IMR-90 (cell line): ENCODE data around the gene ADGRA1. TPM values are rescaled to one million over a fixed set of nuclear protein-coding genes. Genes with fewer than 3 reads are reported as not detected.

Source experiments
- ATAC-seq: fragments of 200-7000 bp; cut with Tn5 transposase; 2 replicates; pipeline ENCODE4 v1.9.1; 2020; ENCODE audit warnings: low read depth, mild to moderate bottlenecking, moderate library complexity
- BruUV-seq: library from RNA; stranded (reverse); fragments of 400-500 nt; replicated peaks from 2 replicates; lab custom pipeline; 2021; lab: Mats Ljungman, UMichigan
- CTCF ChIA-PET: fragments of 300-600 bp; formaldehyde crosslinking; extraction: SDS; loops from one replicate; lab custom pipeline; 2021; ENCODE audit warnings: antibody characterized with exemption; lab: Yijun Ruan, JAX
- POLR2A ChIA-PET: fragments of 300-600 bp; sonication (Branson Sonifier 250); formaldehyde crosslinking; loops from one replicate; lab custom pipeline; 2022; ENCODE audit warnings: antibody characterized with exemption; ENCODE audit not compliant: unreplicated experiment; lab: Charles Lee
- DNase-seq: peaks from one replicate; pipeline ENCODE4 v3.0.0; 2013
- H2AFZ ChIP-seq: replicated peaks from 2 replicates; pipeline ENCODE3; 2013; ENCODE audit warnings: low read length, mild to moderate bottlenecking; ENCODE audit not compliant: poor library complexity
- H2AK5ac ChIP-seq: 2 replicates; pipeline ENCODE4 v1.6.1; 2013; ENCODE audit warnings: low read depth, low read length, inconsistent platforms
- H2AK9ac ChIP-seq: replicated peaks from 2 replicates; pipeline ENCODE3; 2013; ENCODE audit warnings: mild to moderate bottlenecking, low read depth, low read length, moderate library complexity; ENCODE audit not compliant: poor library complexity
- H2BK120ac ChIP-seq: 2 replicates; pipeline ENCODE4 v1.6.1; 2013; ENCODE audit warnings: low read depth, low read length, inconsistent platforms
- H2BK15ac ChIP-seq: 3 replicates; pipeline ENCODE4 v1.6.1; 2013; ENCODE audit warnings: low read depth, low read length, inconsistent platforms
- H2BK20ac ChIP-seq: 2 replicates; pipeline ENCODE4 v1.6.1; 2013; ENCODE audit warnings: low read depth, mild to moderate bottlenecking, inconsistent platforms, low read length, moderate library complexity
- H2BK5ac ChIP-seq: 2 replicates; pipeline ENCODE4 v1.6.1; 2013; ENCODE audit warnings: mild to moderate bottlenecking, low read depth, low read length, inconsistent platforms; ENCODE audit not compliant: poor library complexity, severe bottlenecking
- H3K14ac ChIP-seq: replicated peaks from 2 replicates; pipeline ENCODE4 v1.6.1; 2013; ENCODE audit warnings: low read depth, low read length, inconsistent platforms
- H3K18ac ChIP-seq: 2 replicates; pipeline ENCODE4 v1.6.1; 2013; ENCODE audit warnings: low read depth, low read length, control low read depth
- H3K23ac ChIP-seq: 2 replicates; pipeline ENCODE4 v1.6.1; 2013; ENCODE audit warnings: low read depth, low read length, inconsistent platforms
- H3K27ac ChIP-seq: 2 replicates; pipeline ENCODE4 v1.5.1; 2013; ENCODE audit warnings: mild to moderate bottlenecking, control low read depth, low read length; ENCODE audit not compliant: insufficient read depth
- H3K27me3 ChIP-seq: 2 replicates; pipeline ENCODE4 v1.6.1; 2013; ENCODE audit warnings: low read length; ENCODE audit not compliant: control insufficient read depth, insufficient read depth
- H3K36me3 ChIP-seq: 2 replicates; pipeline ENCODE4 v1.6.1; 2013; ENCODE audit warnings: low read length, mixed read lengths; ENCODE audit not compliant: control insufficient read depth, insufficient read depth
- H3K4ac ChIP-seq: 2 replicates; pipeline ENCODE4 v1.6.1; 2013; ENCODE audit warnings: low read depth, low read length, inconsistent platforms
- H3K4me1 ChIP-seq: 2 replicates; pipeline ENCODE4 v1.6.1; 2013; ENCODE audit warnings: low read length, mixed read lengths; ENCODE audit not compliant: control insufficient read depth, insufficient read depth
- H3K4me2 ChIP-seq: 2 replicates; pipeline ENCODE4 v1.6.1; 2013; ENCODE audit warnings: low read depth, mild to moderate bottlenecking, control low read depth, low read length, moderate library complexity
- H3K4me3 ChIP-seq: 2 replicates; pipeline ENCODE4 v1.5.1; 2013; ENCODE audit warnings: low read depth, mild to moderate bottlenecking, control low read depth, low read length, moderate library complexity; ENCODE audit not compliant: insufficient read depth
- H3K56ac ChIP-seq: 2 replicates; pipeline ENCODE4 v1.6.1; 2013; ENCODE audit warnings: low read length, inconsistent platforms; ENCODE audit not compliant: insufficient read depth; ENCODE audit errors: extremely low read depth
- H3K79me1 ChIP-seq, 2 experiments: 2 replicates each; pipeline ENCODE4 v1.6.1; 2013; ENCODE audit warnings: low read length in 2 of 2, inconsistent platforms in 1 of 2, low read depth in 1 of 2
- H3K9ac ChIP-seq: 2 replicates; pipeline ENCODE4 v1.6.1; 2013; ENCODE audit warnings: low read depth, low read length, control low read depth
- H3K9me1 ChIP-seq: 2 replicates; pipeline ENCODE4 v1.6.1; 2013; ENCODE audit warnings: low read length, inconsistent platforms; ENCODE audit not compliant: insufficient read depth
- H3K9me3 ChIP-seq: 2 replicates; pipeline ENCODE4 v1.6.1; 2013; ENCODE audit warnings: low read length; ENCODE audit not compliant: control insufficient read depth, insufficient read depth
- H4K20me1 ChIP-seq: 2 replicates; pipeline ENCODE4 v1.6.1; 2013; ENCODE audit warnings: low read length, inconsistent platforms; ENCODE audit not compliant: insufficient read depth
- H4K5ac ChIP-seq: 2 replicates; pipeline ENCODE4 v1.6.1; 2013; ENCODE audit warnings: mild to moderate bottlenecking, low read depth, low read length, control low read depth
- H4K8ac ChIP-seq, 2 experiments: 2 replicates each; pipeline ENCODE4 v1.6.1; 2013; ENCODE audit warnings: low read depth in 2 of 2, low read length in 2 of 2, control low read depth in 1 of 2, inconsistent platforms in 1 of 2
- H4K91ac ChIP-seq: 2 replicates; pipeline ENCODE4 v1.6.1; 2013; ENCODE audit warnings: low read depth, low read length, inconsistent platforms; ENCODE audit not compliant: insufficient read depth
- BHLHE40 ChIP-seq: fragments of 150-350 bp; IDR thresholded peaks from 2 replicates; pipeline ENCODE4 v1.6.1; 2016; ENCODE audit warnings: mild to moderate bottlenecking, low read depth, low read length
- CEBPB ChIP-seq: IDR thresholded peaks from 2 replicates; pipeline ENCODE4 v1.6.1; 2012; ENCODE audit warnings: low read depth, low read length, improper control_type of control experiment
- CHD1 ChIP-seq: IDR thresholded peaks from 2 replicates; pipeline ENCODE4 v1.6.1; 2012; ENCODE audit warnings: low read depth, low read length, improper control_type of control experiment
- FOS ChIP-seq: fragments of 150-350 bp; IDR thresholded peaks from 2 replicates; pipeline ENCODE4 v1.6.1; 2016; ENCODE audit warnings: low read depth, low read length
- MAFK ChIP-seq: IDR thresholded peaks from 2 replicates; pipeline ENCODE4 v1.6.1; 2012; ENCODE audit warnings: low read depth, low read length, improper control_type of control experiment
- MAZ ChIP-seq: IDR thresholded peaks from 2 replicates; pipeline ENCODE4 v1.6.1; 2012; ENCODE audit warnings: low read depth, mild to moderate bottlenecking, low read length, improper control_type of control experiment, moderate library complexity, borderline replicate concordance
- MXI1 ChIP-seq: IDR thresholded peaks from 2 replicates; pipeline ENCODE4 v1.6.1; 2012; ENCODE audit warnings: low read depth, mild to moderate bottlenecking, low read length, moderate library complexity, borderline replicate concordance
- NFE2L2 ChIP-seq: fragments of 150-350 bp; IDR thresholded peaks from 2 replicates; pipeline ENCODE4 v1.6.1; 2016; ENCODE audit warnings: low read depth, mild to moderate bottlenecking, low read length
- POLR2A ChIP-seq: IDR thresholded peaks from 2 replicates; pipeline ENCODE4 v1.6.1; 2012; ENCODE audit warnings: mild to moderate bottlenecking, low read depth, low read length
- RAD21 ChIP-seq: IDR thresholded peaks from 2 replicates; pipeline ENCODE4 v1.6.1; 2012; ENCODE audit warnings: low read length, improper control_type of control experiment
- RCOR1 ChIP-seq: IDR thresholded peaks from 2 replicates; pipeline ENCODE4 v1.6.1; 2012; ENCODE audit warnings: mild to moderate bottlenecking, low read length, improper control_type of control experiment; ENCODE audit not compliant: insufficient replicate concordance
- RFX5 ChIP-seq: IDR thresholded peaks from 2 replicates; pipeline ENCODE4 v1.8.0; 2012; ENCODE audit warnings: low read depth, mild to moderate bottlenecking, low read length, moderate library complexity
- SMC3 ChIP-seq: fragments of 150-350 bp; IDR thresholded peaks from 2 replicates; pipeline ENCODE4 v1.6.1; 2016; ENCODE audit warnings: low read depth, mild to moderate bottlenecking, antibody characterized with exemption, low read length, moderate library complexity
- WGBS, 2 experiments: methylation state at CpG; one replicate each; pipeline versions ENCODE4 v1.1.5 to v1.1.7; 2013; ENCODE audit warnings: missing lambda C conversion rate in 2 of 2; ENCODE audit not compliant: insufficient read length in 1 of 2; ENCODE audit errors: extremely low coverage in 2 of 2; 5-methylcytosine and 5-hydroxymethylcytosine counted together
- dilution Hi-C: fragments of 300-500 bp; cut with HindIII; formaldehyde crosslinking; loops from one replicate; pipeline ENCODE4 v1.14.3; 2018; ENCODE audit warnings: low sequenced_read_pairs; ENCODE audit not compliant: unreplicated experiment
- in situ Hi-C: fragments of 300-500 bp; cut with MboI; formaldehyde crosslinking; loops from 3 replicates; pipeline ENCODE4 v1.14.3; 2019; ENCODE audit warnings: low sequenced_read_pairs, inconsistent platforms, mixed read lengths
- intact Hi-C: fragments of 100-400 bp; cut with micrococcal nuclease; formaldehyde crosslinking; loops from 2 replicates; pipeline ENCODE4 v1.10.0; 2022
- polyA plus RNA-seq, 3 experiments: library from polyadenylated mRNA; depleted of rRNA; stranded (reverse); fragments of >200 nt; gene quantifications; 2 replicates each; pipeline ENCODE4 v1.2.3, GENCODE V29; 2012; ENCODE audit warnings: low replicate concordance in 1 of 3
- total RNA-seq: library from RNA; depleted of rRNA; stranded (reverse); fragments of >200 nt; gene quantifications from 2 replicates; pipeline ENCODE4 v1.2.3, GENCODE V29; 2012
- TF ChIP-seq, protein P1 (sequence below): fragments of 150-350 bp; IDR thresholded peaks from 2 replicates; pipeline ENCODE4 v1.6.1; 2016; ENCODE audit warnings: low read depth, mild to moderate bottlenecking, low read length, moderate library complexity, borderline replicate concordance
- TF ChIP-seq, protein P2 (sequence below): fragments of 150-350 bp; IDR thresholded peaks from 2 replicates; pipeline ENCODE4 v1.6.1; 2017; ENCODE audit warnings: mild to moderate bottlenecking, antibody characterized with exemption, low read length, low read depth

The ADGRA1 gene
- total and polyA plus RNA-seq, 2 of the 4 experiments (the other 2 are of a cell fraction): not detected

DNA sequence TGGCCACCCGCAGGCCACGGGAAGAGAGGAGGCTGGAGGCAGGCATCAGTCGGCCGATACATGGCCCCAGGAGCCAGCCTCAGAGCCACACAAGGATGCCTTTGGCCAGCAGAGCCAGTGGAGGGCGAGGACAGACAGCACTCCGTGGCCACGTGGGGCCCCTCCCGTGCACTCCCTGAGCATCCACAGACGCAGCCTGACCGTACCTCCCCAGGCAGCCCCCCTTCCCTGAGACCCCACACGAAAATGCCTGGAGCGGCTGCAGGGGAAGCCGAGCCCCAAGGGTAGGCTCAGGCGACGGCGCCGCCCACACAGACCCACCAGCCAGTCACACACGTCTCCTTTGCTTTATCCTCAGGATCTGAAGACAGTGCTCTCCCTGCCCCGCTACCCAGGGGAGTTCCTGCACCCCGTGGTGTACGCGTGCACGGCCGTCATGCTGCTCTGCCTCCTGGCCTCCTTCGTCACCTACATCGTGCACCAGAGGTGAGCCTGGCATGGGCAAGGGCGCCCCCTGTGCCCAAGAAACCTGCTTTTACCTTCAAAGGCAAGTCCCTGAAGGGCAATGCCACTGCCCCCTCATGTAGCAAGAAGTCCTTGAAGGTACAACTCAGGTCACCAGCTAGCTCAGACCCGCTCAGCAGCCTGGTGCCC is 9.0 kb downstream of the ADGRA1 start:
- intact Hi-C loops (no loop called here), dilution Hi-C loops (no loop called here), in situ Hi-C loops (no loop called here)
- H3K27ac ChIP-seq: no peak overlapping the region
- no peaks in the 10 kb centered on the region for H3K79me1 ChIP-seq
- H3K9me1 ChIP-seq: no peaks in the 10 kb centered on the region
- H3K4ac ChIP-seq: no peak overlapping the region
- no peak overlapping the region for H2AK5ac ChIP-seq
- no peak overlapping the region for H4K91ac ChIP-seq
- H3K36me3 ChIP-seq: no peaks in the 10 kb centered on the region
- no peak overlapping the region for H3K4me3 ChIP-seq
- no peak overlapping the region for H2BK5ac ChIP-seq
- H2BK120ac ChIP-seq: no peak overlapping the region
- H3K18ac ChIP-seq: no peak overlapping the region
- no peak overlapping the region for H4K5ac ChIP-seq
- H2BK20ac ChIP-seq: no peak overlapping the region
- TF ChIP-seq POLR2A: no peak
- TF ChIP-seq RCOR1: no peak
- TF ChIP-seq, protein P1, sequence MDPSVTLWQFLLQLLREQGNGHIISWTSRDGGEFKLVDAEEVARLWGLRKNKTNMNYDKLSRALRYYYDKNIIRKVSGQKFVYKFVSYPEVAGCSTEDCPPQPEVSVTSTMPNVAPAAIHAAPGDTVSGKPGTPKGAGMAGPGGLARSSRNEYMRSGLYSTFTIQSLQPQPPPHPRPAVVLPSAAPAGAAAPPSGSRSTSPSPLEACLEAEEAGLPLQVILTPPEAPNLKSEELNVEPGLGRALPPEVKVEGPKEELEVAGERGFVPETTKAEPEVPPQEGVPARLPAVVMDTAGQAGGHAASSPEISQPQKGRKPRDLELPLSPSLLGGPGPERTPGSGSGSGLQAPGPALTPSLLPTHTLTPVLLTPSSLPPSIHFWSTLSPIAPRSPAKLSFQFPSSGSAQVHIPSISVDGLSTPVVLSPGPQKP: no peak
- no peak for TF ChIP-seq BHLHE40
- no peak for TF ChIP-seq RFX5
- TF ChIP-seq, protein P2, sequence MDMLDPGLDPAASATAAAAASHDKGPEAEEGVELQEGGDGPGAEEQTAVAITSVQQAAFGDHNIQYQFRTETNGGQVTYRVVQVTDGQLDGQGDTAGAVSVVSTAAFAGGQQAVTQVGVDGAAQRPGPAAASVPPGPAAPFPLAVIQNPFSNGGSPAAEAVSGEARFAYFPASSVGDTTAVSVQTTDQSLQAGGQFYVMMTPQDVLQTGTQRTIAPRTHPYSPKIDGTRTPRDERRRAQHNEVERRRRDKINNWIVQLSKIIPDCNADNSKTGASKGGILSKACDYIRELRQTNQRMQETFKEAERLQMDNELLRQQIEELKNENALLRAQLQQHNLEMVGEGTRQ: no peak
- TF ChIP-seq MAZ: no peak
- TF ChIP-seq NFE2L2: no peak
- no peak for TF ChIP-seq CHD1
- TF ChIP-seq SMC3: no peak
- TF ChIP-seq RAD21: no peak
- TF ChIP-seq CEBPB: no peak
- TF ChIP-seq FOS: no peak
- no peak for TF ChIP-seq MAFK
- TF ChIP-seq MXI1: no peak
- ChIA-PET CTCF (no interaction called here), POLR2A (no interaction called here)
- WGBS, 2 experiments: 35% methylated on average over 17 of the region's 28 CpGs; no CpG with 5 or more reads in 1 of the 2 experiments
- no peaks in the 10 kb centered on the region for H4K20me1 ChIP-seq
- H3K4me2 ChIP-seq: no peak overlapping the region
- no peak overlapping the region for H2AFZ ChIP-seq
- no peak overlapping the region for H2BK15ac ChIP-seq
- no TSS peak for BruUV-seq
- H3K56ac ChIP-seq: no peak overlapping the region
- ATAC-seq (no peak), DNase-seq (no peak)
- H3K27me3 ChIP-seq: peaks cover 26% of the 10 kb centered on the region; the same call in 1 of the 2 replicates
- no peak overlapping the region for H3K14ac ChIP-seq
- no peaks in the 10 kb centered on the region for H3K9me3 ChIP-seq
- H3K9ac ChIP-seq: no peak overlapping the region
- no peaks in the 10 kb centered on the region for H3K4me1 ChIP-seq
- no peak overlapping the region for H2AK9ac ChIP-seq
- no peak overlapping the region for H4K8ac ChIP-seq
- no peak overlapping the region for H3K23ac ChIP-seq
